Uterus (tissue), 2 donors: ENCODE results near the gene EP400.

Source experiments
- POLR2A ChIP-seq, 2 donors: fragments of 450-650 bp; IDR thresholded peaks; one replicate each; pipeline ENCODE4 v1.6.1; 2016; ENCODE audit warnings: antibody characterized with exemption in 2 of 2, mild to moderate bottlenecking in 1 of 2, moderate library complexity in 1 of 2
- TF ChIP-seq, protein P1 (sequence below), 4 experiments: fragments of 200-600 bp in 2 of 4; fragments of 450-650 bp in 2 of 4; sonication (generic) in 2 of 4; IDR thresholded peaks; one replicate each; pipeline ENCODE4 v1.5.1; 2016 to 2019; ENCODE audit warnings: antibody characterized with exemption in 4 of 4, mild to moderate bottlenecking in 2 of 4, moderate library complexity in 1 of 4

DNA sequence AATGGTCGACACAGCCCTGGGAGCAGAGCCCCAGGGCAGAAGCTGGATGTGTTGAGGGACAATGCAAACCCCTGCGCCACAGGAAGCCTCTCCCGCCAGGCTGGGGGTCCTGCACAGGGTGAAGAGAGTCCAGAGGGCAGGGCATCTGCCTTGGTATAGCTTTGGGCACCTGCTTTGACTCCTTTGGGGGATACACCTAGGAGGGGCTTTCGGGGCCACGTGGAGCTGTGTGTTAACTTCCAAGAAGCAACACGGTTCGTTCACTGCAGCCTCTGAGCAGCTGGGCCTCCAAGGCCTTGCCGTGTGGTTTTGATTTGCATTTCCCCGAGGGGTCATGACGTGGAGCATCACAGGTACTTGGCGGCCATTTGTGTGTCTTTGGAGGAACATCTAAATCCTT, 26.5 kb upstream of the EP400 start:
- no peak for TF ChIP-seq POLR2A (IDR thresholded peaks at IDR 0.05)
- TF ChIP-seq, protein P1, sequence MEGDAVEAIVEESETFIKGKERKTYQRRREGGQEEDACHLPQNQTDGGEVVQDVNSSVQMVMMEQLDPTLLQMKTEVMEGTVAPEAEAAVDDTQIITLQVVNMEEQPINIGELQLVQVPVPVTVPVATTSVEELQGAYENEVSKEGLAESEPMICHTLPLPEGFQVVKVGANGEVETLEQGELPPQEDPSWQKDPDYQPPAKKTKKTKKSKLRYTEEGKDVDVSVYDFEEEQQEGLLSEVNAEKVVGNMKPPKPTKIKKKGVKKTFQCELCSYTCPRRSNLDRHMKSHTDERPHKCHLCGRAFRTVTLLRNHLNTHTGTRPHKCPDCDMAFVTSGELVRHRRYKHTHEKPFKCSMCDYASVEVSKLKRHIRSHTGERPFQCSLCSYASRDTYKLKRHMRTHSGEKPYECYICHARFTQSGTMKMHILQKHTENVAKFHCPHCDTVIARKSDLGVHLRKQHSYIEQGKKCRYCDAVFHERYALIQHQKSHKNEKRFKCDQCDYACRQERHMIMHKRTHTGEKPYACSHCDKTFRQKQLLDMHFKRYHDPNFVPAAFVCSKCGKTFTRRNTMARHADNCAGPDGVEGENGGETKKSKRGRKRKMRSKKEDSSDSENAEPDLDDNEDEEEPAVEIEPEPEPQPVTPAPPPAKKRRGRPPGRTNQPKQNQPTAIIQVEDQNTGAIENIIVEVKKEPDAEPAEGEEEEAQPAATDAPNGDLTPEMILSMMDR (IDR thresholded peaks at IDR 0.05) = no peak
